ENCODE measurements around the gene PTPRK. TPM values are rescaled to one million over a fixed set of nuclear protein-coding genes. Genes with fewer than 3 reads are reported as not detected.

Gene PTPRK
- total and polyA plus RNA-seq, 4 experiments from 2014 or later: 0.47 to 1.5 (median 0.61) TPM; not detected in 1

GRCh38 chr6:128244751-128245405, 275.5 kb downstream of the PTPRK start:
- peaks cover 0 to 1% (median under 1%) of the 10 kb centered on the region in 4 donors for H3K4me1 Mint-ChIP-seq
- peaks cover 0 to 4% (median 0%) of the 10 kb centered on the region in 8 donors for H3K9me3 Mint-ChIP-seq
- Histone ChIP-seq H3K4me1 (ENCODE audit: insufficient read depth, low read length) (no peaks in the 10 kb centered on the region), H3K4me3 (ENCODE audit: low read length in 2 of 2) (no peak overlapping the region), H3K9me3 (ENCODE audit: control insufficient read depth in 1 of 2, low read length in 2 of 2) (no peaks in the 10 kb centered on the region), H3K27ac (ENCODE audit: low read depth, low read length) (no peak overlapping the region), H3K27me3 (ENCODE audit: insufficient read depth, low read length) (no peaks in the 10 kb centered on the region), H3K36me3 (ENCODE audit: insufficient read depth, low read length) (no peaks in the 10 kb centered on the region)
- POLR2A ChIA-PET (ENCODE audit: partially characterized antibody): interaction anchor here (0.7 kb wide), 1 partner anchor 326 kb away, joined by 3 read pairs; no protein-coding TSS in a partner anchor
- no peaks in the 10 kb centered on the region for H3K36me3 Mint-ChIP-seq
- no peak overlapping the region for H3K4me3 Mint-ChIP-seq
- intact Hi-C loops (cut with micrococcal nuclease): no loop called here
- H3K27me3 Mint-ChIP-seq: no peaks in the 10 kb centered on the region
- no peak for DNase-seq
- no peak overlapping the region for H3K27ac Mint-ChIP-seq
- CTCF ChIA-PET (ENCODE audit: partially characterized antibody): no interaction called here

- ChIA-PET POLR2A (ENCODE audit: partially characterized antibody) (no interaction called here), CTCF (ENCODE audit: partially characterized antibody) (interaction anchor here (1.0 kb wide), 1 partner anchor 387 kb away, joined by 3 read pairs; no protein-coding TSS in a partner anchor)
- no peak overlapping the region for H3K27ac Mint-ChIP-seq
- no peak for DNase-seq
- no peaks in the 10 kb centered on the region for H3K9me3 Mint-ChIP-seq
- intact Hi-C loops (cut with micrococcal nuclease): no loop called here
- H3K4me3 Mint-ChIP-seq: no peak overlapping the region
- H3K36me3 ChIP-seq (ENCODE audit: insufficient read depth, low read length): no peaks in the 10 kb centered on the region
- peaks cover 0 to 1% (median under 1%) of the 10 kb centered on the region in 4 donors for H3K4me1 Mint-ChIP-seq
- H3K27ac ChIP-seq (ENCODE audit: low read depth, low read length): no peak overlapping the region
- no peak overlapping the region for H3K4me3 ChIP-seq (ENCODE audit: low read length in 2 of 2)
- no peaks in the 10 kb centered on the region for H3K27me3 ChIP-seq (ENCODE audit: insufficient read depth, low read length)
- H3K9me3 ChIP-seq (ENCODE audit: control insufficient read depth in 1 of 2, low read length in 2 of 2): no peaks in the 10 kb centered on the region
- no peaks in the 10 kb centered on the region for H3K27me3 Mint-ChIP-seq
- no peaks in the 10 kb centered on the region for H3K4me1 ChIP-seq (ENCODE audit: insufficient read depth, low read length)
- H3K36me3 Mint-ChIP-seq: no peaks in the 10 kb centered on the region
Measured at GRCh38 chr6:128242765-128243403, 277.5 kb downstream of the PTPRK start.

- Histone ChIP-seq H3K4me3 (ENCODE audit: low read length in 2 of 2) (no peak overlapping the region), H3K27ac (ENCODE audit: low read depth, low read length) (no peak overlapping the region), H3K36me3 (ENCODE audit: insufficient read depth, low read length) (no peaks in the 10 kb centered on the region), H3K27me3 (ENCODE audit: insufficient read depth, low read length) (no peaks in the 10 kb centered on the region), H3K4me1 (ENCODE audit: insufficient read depth, low read length) (no peaks in the 10 kb centered on the region), H3K9me3 (ENCODE audit: control insufficient read depth in 1 of 2, low read length in 2 of 2) (no peaks in the 10 kb centered on the region)
- H3K4me3 Mint-ChIP-seq: no peak overlapping the region
- POLR2A ChIA-PET (ENCODE audit: partially characterized antibody): no interaction called here
- intact Hi-C loops (cut with micrococcal nuclease): no loop called here
- DNase-seq: no peak
- H3K9me3 Mint-ChIP-seq: no peaks in the 10 kb centered on the region
- no peak overlapping the region for H3K27ac Mint-ChIP-seq
- H3K27me3 Mint-ChIP-seq: no peaks in the 10 kb centered on the region
- CTCF ChIA-PET (ENCODE audit: partially characterized antibody): no interaction called here
- peaks cover 0 to 1% (median under 1%) of the 10 kb centered on the region in 4 donors for H3K4me1 Mint-ChIP-seq
- no peaks in the 10 kb centered on the region for H3K36me3 Mint-ChIP-seq
Measured at GRCh38 chr6:128241216-128241615, 279.2 kb downstream of the PTPRK start.

- Histone ChIP-seq H3K9me3 (ENCODE audit: control insufficient read depth in 1 of 2, low read length in 2 of 2) (no peaks in the 10 kb centered on the region), H3K36me3 (ENCODE audit: insufficient read depth, low read length) (no peaks in the 10 kb centered on the region), H3K27me3 (ENCODE audit: insufficient read depth, low read length) (no peaks in the 10 kb centered on the region), H3K4me1 (ENCODE audit: insufficient read depth, low read length) (no peaks in the 10 kb centered on the region), H3K4me3 (ENCODE audit: low read length in 2 of 2) (no peak overlapping the region), H3K27ac (ENCODE audit: low read depth, low read length) (no peak overlapping the region)
- intact Hi-C loops (cut with micrococcal nuclease): no loop called here
- Mint-ChIP-seq H3K4me3 (no peak overlapping the region), H3K27ac (no peak overlapping the region), H3K4me1 (peaks cover 0 to 1% (median 0%) of the 10 kb centered on the region in 4 donors), H3K9me3 (no peaks in the 10 kb centered on the region), H3K36me3 (no peaks in the 10 kb centered on the region), H3K27me3 (no peaks in the 10 kb centered on the region)
- DNase-seq: no peak
- ChIA-PET CTCF (ENCODE audit: partially characterized antibody) (interaction anchor here (1.1 kb wide), 1 partner anchor 9 kb away, joined by 4 read pairs; no protein-coding TSS in a partner anchor), POLR2A (ENCODE audit: partially characterized antibody) (no interaction called here)
Measured at GRCh38 chr6:128240024-128240428, 280.4 kb downstream of the PTPRK start.

DNA sequence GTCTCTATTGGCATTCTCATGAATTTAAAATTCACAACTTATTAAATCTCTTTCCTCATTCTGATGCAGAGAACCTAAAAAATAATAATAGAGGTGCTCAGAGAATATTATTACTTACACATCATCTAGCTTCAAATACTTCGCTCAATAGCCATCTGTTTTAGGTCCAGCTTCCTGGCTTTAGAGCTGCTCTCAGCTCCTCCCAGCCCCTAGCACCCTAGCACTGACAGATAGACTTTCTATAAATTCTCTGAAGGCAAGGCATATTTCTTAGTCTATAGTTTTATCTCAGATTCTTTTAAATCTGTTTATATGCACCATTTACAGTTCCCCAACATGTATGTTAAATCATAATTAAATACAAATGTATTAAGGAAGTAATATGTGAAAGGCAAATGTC, 281.3 kb downstream of the PTPRK start:
- POLR2A ChIA-PET (ENCODE audit: partially characterized antibody): no interaction called here
- Mint-ChIP-seq H3K36me3 (no peaks in the 10 kb centered on the region), H3K27ac (no peak overlapping the region), H3K4me1 (peaks cover 0 to 1% (median 0%) of the 10 kb centered on the region in 4 donors), H3K9me3 (no peaks in the 10 kb centered on the region), H3K27me3 (no peaks in the 10 kb centered on the region), H3K4me3 (no peak overlapping the region)
- Histone ChIP-seq H3K27ac (ENCODE audit: low read depth, low read length) (no peak overlapping the region), H3K27me3 (ENCODE audit: insufficient read depth, low read length) (no peaks in the 10 kb centered on the region), H3K9me3 (ENCODE audit: control insufficient read depth in 1 of 2, low read length in 2 of 2) (no peaks in the 10 kb centered on the region), H3K36me3 (ENCODE audit: insufficient read depth, low read length) (no peaks in the 10 kb centered on the region), H3K4me3 (ENCODE audit: low read length in 2 of 2) (no peak overlapping the region), H3K4me1 (ENCODE audit: insufficient read depth, low read length) (no peaks in the 10 kb centered on the region)
- no peak for DNase-seq
- CTCF ChIA-PET (ENCODE audit: partially characterized antibody): no interaction called here
- intact Hi-C loops (cut with micrococcal nuclease): no loop called here

GRCh38 chr6:128238225-128238624, 282.2 kb downstream of the PTPRK start:
- H3K27ac ChIP-seq (ENCODE audit: low read depth, low read length): no peak overlapping the region
- Mint-ChIP-seq H3K36me3 (no peaks in the 10 kb centered on the region), H3K4me3 (no peak overlapping the region), H3K27ac (no peak overlapping the region), H3K27me3 (no peaks in the 10 kb centered on the region), H3K4me1 (peaks cover 0 to 1% (median 0%) of the 10 kb centered on the region in 4 donors), H3K9me3 (no peaks in the 10 kb centered on the region)
- no peaks in the 10 kb centered on the region for H3K4me1 ChIP-seq (ENCODE audit: insufficient read depth, low read length)
- POLR2A ChIA-PET (ENCODE audit: partially characterized antibody): no interaction called here
- H3K36me3 ChIP-seq (ENCODE audit: insufficient read depth, low read length): no peaks in the 10 kb centered on the region
- CTCF ChIA-PET (ENCODE audit: partially characterized antibody): no interaction called here
- H3K27me3 ChIP-seq (ENCODE audit: insufficient read depth, low read length): no peaks in the 10 kb centered on the region
- no peak overlapping the region for H3K4me3 ChIP-seq (ENCODE audit: low read length in 2 of 2)
- H3K9me3 ChIP-seq (ENCODE audit: control insufficient read depth in 1 of 2, low read length in 2 of 2): no peaks in the 10 kb centered on the region
- intact Hi-C loops (cut with micrococcal nuclease): no loop called here
- no peak for DNase-seq

DNA sequence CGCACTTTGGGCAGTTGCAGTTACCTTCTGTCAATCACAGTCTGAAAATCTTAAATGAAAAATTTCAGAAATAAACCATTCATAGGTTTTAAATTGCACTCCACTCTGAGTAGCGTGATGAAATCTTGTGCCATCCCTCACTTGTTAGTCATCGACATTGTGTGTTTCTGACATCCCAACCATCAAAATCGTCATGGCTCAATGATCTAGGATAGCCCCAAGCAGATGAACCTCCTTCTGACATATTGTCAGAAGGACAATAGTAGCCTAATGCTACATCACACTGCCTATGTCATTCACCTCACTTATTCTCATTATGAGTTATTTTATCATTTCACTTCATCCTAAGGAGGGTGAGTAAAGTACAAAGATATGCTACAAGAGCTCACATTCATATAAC, 284.8 kb downstream of the PTPRK start:
- no peak overlapping the region for H3K4me3 ChIP-seq (ENCODE audit: low read length in 2 of 2)
- Mint-ChIP-seq H3K9me3 (no peaks in the 10 kb centered on the region), H3K27me3 (no peaks in the 10 kb centered on the region), H3K4me1 (no peaks in the 10 kb centered on the region), H3K36me3 (no peaks in the 10 kb centered on the region), H3K27ac (no peak overlapping the region), H3K4me3 (no peak overlapping the region)
- POLR2A ChIA-PET (ENCODE audit: partially characterized antibody): no interaction called here
- no peaks in the 10 kb centered on the region for H3K4me1 ChIP-seq (ENCODE audit: insufficient read depth, low read length)
- no peaks in the 10 kb centered on the region for H3K36me3 ChIP-seq (ENCODE audit: insufficient read depth, low read length)
- H3K27ac ChIP-seq (ENCODE audit: low read depth, low read length): no peak overlapping the region
- intact Hi-C loops (cut with micrococcal nuclease): no loop called here
- no peaks in the 10 kb centered on the region for H3K27me3 ChIP-seq (ENCODE audit: insufficient read depth, low read length)
- H3K9me3 ChIP-seq (ENCODE audit: control insufficient read depth in 1 of 2, low read length in 2 of 2): no peaks in the 10 kb centered on the region
- CTCF ChIA-PET (ENCODE audit: partially characterized antibody): no interaction called here
- DNase-seq: no peak
